SU-DHL-6 (cell line): ENCODE measurements around the gene NFIB.

ENCODE experiments used
- CTCF ChIP-seq: fragments of 200-600 bp; sonication (generic); IDR thresholded peaks from one replicate; pipeline ENCODE4 v1.5.1; 2017; ENCODE audit warnings: antibody characterized with exemption, mild to moderate bottlenecking, low read length, moderate library complexity; ENCODE audit not compliant: insufficient read depth, poor library complexity, severe bottlenecking
- EZH2phosphoT487 ChIP-seq: fragments of 200-600 bp; sonication (generic), shearing (Covaris generic); conservative IDR thresholded peaks from 2 replicates; pipeline ENCODE4 v1.6.1; 2018; ENCODE audit warnings: mild to moderate bottlenecking, antibody characterized with exemption, low read length, moderate library complexity, mixed read lengths

GRCh38 chr9:14313378-14313940 lies 482 bp downstream of the NFIB start:
- TF ChIP-seq CTCF (no peak), EZH2phosphoT487 (no peak)
